BLaER1 treated with 17β-estradiol and CSF1 and Interleukin-3, amounts not matched to agents 10 nM and 100 nM (cell line): ENCODE measurements around the gene MEX3A.
"Not testable (repeated sequence)": the region's sequence is repeated elsewhere in the genome, so short reads cannot be mapped to it uniquely, and the experiment has no call there.

Source experiments
- H3K27ac ChIP-seq, 11 experiments: shearing (Covaris generic); formaldehyde crosslinking; 2 replicates each; pipeline ENCODE4 v1.8.1; 2022
- H3K27me3 ChIP-seq, 11 experiments: shearing (Covaris generic); formaldehyde crosslinking; 2 replicates each; pipeline ENCODE4 v1.8.1; 2022
- H3K36me3 ChIP-seq, 11 experiments: shearing (Covaris generic); formaldehyde crosslinking; 2 replicates each; pipeline ENCODE4 v1.8.1; 2022
- H3K4me1 ChIP-seq, 10 experiments: shearing (Covaris generic); formaldehyde crosslinking; 2 replicates each; pipeline ENCODE4 v1.8.1; 2022
- H3K4me2 ChIP-seq, 11 experiments: shearing (Covaris generic); formaldehyde crosslinking; 2 replicates each; pipeline ENCODE4 v1.8.1; 2022
- H3K4me3 ChIP-seq, 10 experiments: shearing (Covaris generic); formaldehyde crosslinking; 2 replicates each; pipeline ENCODE4 v1.8.1; 2022
- H3K9ac ChIP-seq, 11 experiments: shearing (Covaris generic); formaldehyde crosslinking; 2 replicates each; pipeline ENCODE4 v1.8.1; 2022
- H3K9me3 ChIP-seq, 11 experiments: shearing (Covaris generic); formaldehyde crosslinking; replicated peaks in 1 of 11; 2 replicates each; pipeline ENCODE4 v1.8.1; 2022
- H4K20me1 ChIP-seq, 11 experiments: shearing (Covaris generic); formaldehyde crosslinking; 2 replicates each; pipeline ENCODE4 v1.8.1; 2022
- Cebpa-rat ChIP-seq, 11 experiments: shearing (Covaris generic); IDR thresholded peaks; 2 replicates each; pipeline ENCODE4 v1.8.1; 2022

MEX3A gene

GRCh38 chr1:156074661-156075060 lies 7.6 kb downstream of the MEX3A start:
- Histone ChIP-seq H3K9ac (peak overlapping the region in 3 of 11 experiments; percentile 15 to 67 (median 57); a peak in 3 of 22 replicates), H3K36me3 (peaks cover 0 to 54% (median 45%) of the 10 kb centered on the region in 11 experiments; a peak in 19 of 22 replicates), H4K20me1 (peaks cover 0 to 76% (median 57%) of the 10 kb centered on the region in 11 experiments; a peak in 16 of 22 replicates), H3K27ac (no peak overlapping the region), H3K4me2 (peak overlapping the region; percentile 60 to 99 (median 82)), H3K9me3 (no peaks in the 10 kb centered on the region), H3K27me3 (no peaks in the 10 kb centered on the region), H3K4me1 (peaks cover 31 to 89% (median 80%) of the 10 kb centered on the region in 10 experiments), H3K4me3 (no peak overlapping the region)
- TF ChIP-seq Cebpa-rat (IDR thresholded peaks at IDR 0.05), result no peak

DNA sequence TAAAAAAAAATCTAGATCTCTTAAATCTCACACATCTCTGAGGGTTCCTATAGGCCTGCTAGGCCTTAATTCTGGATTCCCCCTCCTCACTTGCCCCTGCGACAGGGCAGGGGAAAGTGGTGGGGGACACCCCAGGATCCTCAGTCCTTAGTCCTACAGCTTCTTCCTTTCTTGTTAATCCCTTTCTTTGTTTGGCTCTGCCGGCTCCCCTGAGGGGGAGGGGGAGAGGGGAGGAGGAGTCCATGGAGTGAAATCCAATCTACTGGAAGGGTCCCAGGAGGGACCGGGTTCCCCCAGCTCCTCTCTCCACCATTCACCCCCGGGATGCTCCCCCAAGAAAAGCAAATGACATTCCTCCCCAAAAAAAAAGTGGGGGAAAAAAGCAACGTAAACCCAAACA lies 8.5 kb downstream of the MEX3A start:
- TF ChIP-seq Cebpa-rat (IDR thresholded peaks at IDR 0.05), result no peak
- Histone ChIP-seq H3K36me3 (peaks cover 0 to 54% (median 45%) of the 10 kb centered on the region in 11 experiments; a peak in 19 of 22 replicates), H3K9ac (no peak overlapping the region), H3K4me1 (peaks cover 31 to 84% (median 73%) of the 10 kb centered on the region in 10 experiments), H4K20me1 (peaks cover 0 to 67% (median 49%) of the 10 kb centered on the region in 11 experiments; a peak in 16 of 22 replicates), H3K27ac (no peak overlapping the region), H3K4me2 (no peak overlapping the region), H3K9me3 (no peaks in the 10 kb centered on the region), H3K27me3 (no peaks in the 10 kb centered on the region), H3K4me3 (no peak overlapping the region)

- no peak for TF ChIP-seq Cebpa-rat (IDR thresholded peaks at IDR 0.05)
- peaks cover 31 to 78% (median 68%) of the 10 kb centered on the region in 10 experiments for H3K4me1 ChIP-seq
- no peak overlapping the region for H3K27ac ChIP-seq
- no peaks in the 10 kb centered on the region for H3K9me3 ChIP-seq
- H3K4me3 ChIP-seq, result no peak overlapping the region
- peaks cover 0 to 62% (median 43%) of the 10 kb centered on the region in 11 experiments; a peak in 15 of 22 replicates for H4K20me1 ChIP-seq
- H3K4me2 ChIP-seq, result peak overlapping the region in 1 of 11 experiments; percentile 1; a peak in 2 of 22 replicates
- no peak overlapping the region for H3K9ac ChIP-seq
- H3K36me3 ChIP-seq, result peaks cover 0 to 53% (median 45%) of the 10 kb centered on the region in 11 experiments; a peak in 19 of 22 replicates
- H3K27me3 ChIP-seq, result no peaks in the 10 kb centered on the region
Observed at GRCh38 chr1:156073110-156073687, 9.1 kb downstream of the MEX3A start.

- Histone ChIP-seq H3K4me3 (no peak overlapping the region), H3K4me1 (peaks cover 31 to 70% (median 59%) of the 10 kb centered on the region in 10 experiments)
Observed at GRCh38 chr1:156072251-156072650, 10.0 kb downstream of the MEX3A start.

DNA sequence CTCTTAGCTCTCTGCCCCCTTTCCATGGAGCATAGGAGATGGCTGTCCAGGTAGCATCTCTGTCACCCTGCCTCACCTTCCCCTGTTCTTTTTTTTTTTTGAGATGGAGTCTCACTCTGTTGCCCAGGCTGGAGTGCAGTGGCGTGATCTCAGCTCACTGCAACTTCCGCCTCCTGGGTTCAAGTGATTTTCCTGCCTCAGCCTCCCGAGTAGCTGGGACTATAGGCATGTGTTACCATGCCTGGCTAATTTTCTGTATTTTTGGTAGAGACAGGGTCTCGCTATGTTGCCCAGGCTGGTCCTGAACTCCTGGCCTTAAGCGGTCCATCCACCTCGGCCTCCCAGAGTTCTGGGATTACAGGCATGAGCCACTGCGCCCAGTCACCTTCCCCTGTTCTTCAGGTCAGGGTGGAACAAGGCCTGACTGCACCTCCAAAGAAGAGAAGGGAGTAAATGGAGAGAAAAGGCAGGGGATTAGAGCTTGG lies 10.9 kb downstream of the MEX3A start:
- Histone ChIP-seq H3K4me1 (peaks cover 23 to 66% (median 51%) of the 10 kb centered on the region in 10 experiments), H3K4me2 (peak overlapping the region in 5 of 11 experiments; percentile 10 to 56 (median 55); a peak in 7 of 22 replicates), H3K36me3 (peaks cover 0 to 38% (median 31%) of the 10 kb centered on the region in 11 experiments; a peak in 16 of 22 replicates), H4K20me1 (peaks cover 0 to 43% (median 25%) of the 10 kb centered on the region in 11 experiments; a peak in 13 of 22 replicates)
- not testable (repeated sequence) for H3K4me3 ChIP-seq, H3K9ac ChIP-seq, H3K27me3 ChIP-seq, H3K27ac ChIP-seq, H3K9me3 ChIP-seq

More at GRCh38 chr1:156072251-156072650, 10.0 kb downstream of the MEX3A start:
- no peak overlapping the region for H3K9ac ChIP-seq
- no peak overlapping the region for H3K27ac ChIP-seq
- H3K36me3 ChIP-seq, result peaks cover 0 to 47% (median 40%) of the 10 kb centered on the region in 11 experiments; a peak in 19 of 22 replicates
- 0 out of 22 replicates have a peak overlapping the region, but pooled peaks of 1 of the 11 experiments have one; percentile 24 for H3K4me2 ChIP-seq
- peaks cover 0 to 52% (median 34%) of the 10 kb centered on the region in 11 experiments; a peak in 14 of 22 replicates for H4K20me1 ChIP-seq
- no peaks in the 10 kb centered on the region for H3K9me3 ChIP-seq
- H3K27me3 ChIP-seq, result no peaks in the 10 kb centered on the region
- TF ChIP-seq Cebpa-rat (IDR thresholded peaks at IDR 0.05), result no peak

DNA sequence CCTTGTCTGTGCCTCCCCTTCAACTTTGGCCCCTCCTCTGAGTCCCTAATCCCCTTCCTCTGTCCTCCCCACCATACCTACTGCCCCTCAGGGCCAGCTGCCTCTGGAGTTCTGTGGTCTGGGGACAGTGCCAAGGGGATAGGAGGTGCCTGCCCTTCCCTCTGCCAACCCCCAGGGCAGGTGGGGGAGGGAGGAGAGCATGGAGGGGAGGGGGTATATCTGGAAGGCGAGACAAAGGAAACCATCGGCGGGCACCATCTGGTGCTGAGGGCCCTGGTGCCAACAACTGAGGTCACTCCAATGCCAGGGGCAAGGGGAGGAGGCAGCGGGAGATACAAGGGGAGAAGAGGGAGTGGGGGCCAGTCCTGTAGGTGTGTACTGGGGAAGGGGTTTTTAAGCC lies 11.7 kb downstream of the MEX3A start:
- Histone ChIP-seq H3K36me3 (peaks cover 0 to 30% (median 23%) of the 10 kb centered on the region in 11 experiments; a peak in 14 of 22 replicates), H3K4me1 (peaks cover 22 to 66% (median 50%) of the 10 kb centered on the region in 10 experiments), H3K9me3 (no peaks in the 10 kb centered on the region), H4K20me1 (peaks cover 0 to 35% (median 17%) of the 10 kb centered on the region in 11 experiments; a peak in 13 of 22 replicates), H3K9ac (no peak overlapping the region), H3K4me3 (no peak overlapping the region), H3K27ac (peak overlapping the region in 4 of 11 experiments; percentile 14 to 28 (median 17); a peak in 4 of 22 replicates), H3K4me2 (peak overlapping the region; percentile 2 to 58 (median 55); a peak in 16 of 22 replicates), H3K27me3 (no peaks in the 10 kb centered on the region)
- no peak for TF ChIP-seq Cebpa-rat (IDR thresholded peaks at IDR 0.05)

- no peaks in the 10 kb centered on the region for H3K9me3 ChIP-seq
- no peak overlapping the region for H3K4me3 ChIP-seq
- H3K9ac ChIP-seq, result peak overlapping the region in 3 of 11 experiments; percentile 4 to 37 (median 33); a peak in 2 of 22 replicates
- peaks cover 0 to 27% (median 9%) of the 10 kb centered on the region in 11 experiments; a peak in 13 of 22 replicates for H4K20me1 ChIP-seq
- no peaks in the 10 kb centered on the region for H3K27me3 ChIP-seq
- TF ChIP-seq Cebpa-rat (IDR thresholded peaks at IDR 0.05), result no peak
- peak overlapping the region; percentile 2 to 58 (median 55); a peak in 20 of 22 replicates for H3K4me2 ChIP-seq
- peaks cover 15 to 66% (median 50%) of the 10 kb centered on the region in 10 experiments for H3K4me1 ChIP-seq
- peaks cover 0 to 22% (median 18%) of the 10 kb centered on the region in 11 experiments; a peak in 14 of 22 replicates for H3K36me3 ChIP-seq
- H3K27ac ChIP-seq, result peak overlapping the region in 3 of 11 experiments; percentile 15 to 28 (median 19); a peak in 3 of 22 replicates
Observed at GRCh38 chr1:156069490-156070455, 12.5 kb downstream of the MEX3A start.

DNA sequence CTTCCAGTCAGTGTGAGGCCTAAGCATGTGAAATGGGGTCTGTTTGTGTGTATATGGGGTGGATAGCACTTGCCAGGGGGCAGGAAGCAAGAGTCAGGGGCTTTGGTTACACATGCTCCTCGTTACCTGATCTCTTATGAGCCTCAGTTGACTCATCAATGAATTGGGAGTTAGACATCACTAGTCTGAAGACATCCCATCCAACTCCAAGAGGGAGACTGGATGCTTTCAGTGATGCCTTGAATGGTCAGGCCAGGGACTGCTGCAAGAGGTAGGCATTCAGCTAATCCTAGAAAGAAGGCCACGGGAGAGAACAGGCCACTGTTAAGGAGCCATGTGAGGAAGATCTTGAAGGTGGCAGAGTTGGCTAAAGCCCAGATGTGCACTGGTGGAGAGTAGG lies 15.0 kb downstream of the MEX3A start:
- H3K9ac ChIP-seq, result 0 out of 22 replicates have a peak overlapping the region, but pooled peaks of 1 of the 11 experiments have one; percentile 6
- H3K4me1 ChIP-seq, result peaks cover 12 to 51% (median 42%) of the 10 kb centered on the region in 10 experiments; a peak in 18 of 20 replicates
- peaks cover 0 to 7% (median 0%) of the 10 kb centered on the region in 11 experiments; a peak in 2 of 22 replicates for H4K20me1 ChIP-seq
- no peak overlapping the region for H3K4me2 ChIP-seq
- H3K4me3 ChIP-seq, result no peak overlapping the region
- no peaks in the 10 kb centered on the region for H3K9me3 ChIP-seq
- H3K27me3 ChIP-seq, result no peaks in the 10 kb centered on the region
- no peak for TF ChIP-seq Cebpa-rat (IDR thresholded peaks at IDR 0.05)
- peaks cover 0 to under 1% (median 0%) of the 10 kb centered on the region in 11 experiments; a peak in 5 of 22 replicates for H3K36me3 ChIP-seq
- no peak overlapping the region for H3K27ac ChIP-seq
